Mammary epithelial cell (primary cell): Measurements from ENCODE around the gene CYSRT1.

Source experiments
- CTCF ChIP-seq, 2 donors: IDR thresholded peaks in 1 of 2; conservative IDR thresholded peaks in 1 of 2; 2 replicates each; pipeline ENCODE4 v1.5.1; 2011 to 2012; ENCODE audit warnings: inconsistent platforms in 2 of 2, low read length in 2 of 2, mild to moderate bottlenecking in 2 of 2, control low read depth in 1 of 2, low read depth in 1 of 2; ENCODE audit not compliant: insufficient read depth in 1 of 2; ENCODE audit errors: extremely low read depth in 1 of 2
- EZH2 ChIP-seq: IDR thresholded peaks from 2 replicates; pipeline ENCODE4 v1.6.1; 2012; ENCODE audit warnings: low read length, inconsistent platforms, borderline replicate concordance

- no peak for TF ChIP-seq CTCF (conservative IDR thresholded peaks at IDR 0.05 in 1 of 2, IDR thresholded peaks at IDR 0.05 in 1 of 2; ENCODE audit: extremely low read depth in 1 of 2, insufficient read depth in 1 of 2, low read depth in 1 of 2, low read length in 2 of 2)
- TF ChIP-seq EZH2, result no peak
These were observed 48.1 kb downstream of the CYSRT1 start for GRCh38 chr9:137273095-137273490.
